Kidney glomerular epithelial cell (primary cell): ENCODE results near the gene IL17RB.

Source experiments
- DNase-seq: peaks from one replicate; lab custom pipeline; 2025; lab: John Stamatoyannopoulos, UW

Gene IL17RB

DNA sequence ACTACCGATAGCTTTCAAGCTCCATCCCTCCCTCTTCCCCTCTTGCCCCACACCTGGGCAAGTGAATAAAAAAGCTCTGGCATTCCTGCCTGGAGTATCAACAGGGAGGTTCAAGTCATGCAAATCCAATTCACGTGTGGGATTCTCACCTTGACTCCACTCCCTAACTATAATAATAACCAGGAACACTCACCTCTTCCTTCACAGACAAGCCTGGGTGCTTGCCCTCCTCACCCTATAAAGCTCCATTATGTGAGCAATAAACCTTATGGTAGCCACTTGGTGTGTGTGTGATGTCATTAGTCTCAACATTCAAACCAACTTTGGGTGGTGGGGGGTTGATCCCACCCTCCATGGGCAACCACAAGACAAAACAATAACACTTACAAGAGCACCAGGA, 16.8 kb upstream of the IL17RB start:
- DNase-seq: no peak

GRCh38 chr3:53830944-53831343, 15.4 kb upstream of the IL17RB start:
- DNase-seq: no peak

DNA sequence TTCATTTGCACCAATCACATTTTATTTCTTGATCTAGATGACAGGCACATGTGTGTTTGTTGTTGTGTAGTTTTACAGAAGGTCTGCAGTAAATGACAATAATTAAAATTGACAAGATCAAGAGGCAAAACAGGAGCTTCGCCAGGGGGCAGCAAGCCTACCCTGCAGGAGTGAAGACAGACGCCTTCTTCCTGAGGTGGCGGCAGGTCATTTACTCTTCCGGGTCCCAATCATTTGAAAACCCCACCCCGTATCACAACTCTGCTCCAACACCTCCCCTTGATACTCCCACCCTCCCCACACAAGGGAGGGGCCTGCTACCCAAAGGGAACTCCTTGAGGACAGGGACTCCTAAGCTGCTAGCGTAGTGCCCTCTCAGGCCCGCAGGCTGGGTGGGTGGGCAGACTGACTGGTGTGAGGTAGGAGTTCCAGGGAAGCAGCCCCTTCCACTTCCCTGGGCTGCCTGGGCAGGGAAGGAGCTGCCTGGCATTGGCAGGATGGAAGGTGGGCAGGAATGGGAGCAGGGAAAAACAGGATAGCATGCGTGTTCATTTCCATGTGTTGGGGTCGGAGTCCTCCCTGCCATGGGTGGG, 13.2 kb upstream of the IL17RB start:
- no peak for DNase-seq

- no peak for DNase-seq
Measured at GRCh38 chr3:53833700-53834099, 12.7 kb upstream of the IL17RB start.

- DNase-seq: no peak
Measured at GRCh38 chr3:53834429-53835095, 11.8 kb upstream of the IL17RB start.

DNA sequence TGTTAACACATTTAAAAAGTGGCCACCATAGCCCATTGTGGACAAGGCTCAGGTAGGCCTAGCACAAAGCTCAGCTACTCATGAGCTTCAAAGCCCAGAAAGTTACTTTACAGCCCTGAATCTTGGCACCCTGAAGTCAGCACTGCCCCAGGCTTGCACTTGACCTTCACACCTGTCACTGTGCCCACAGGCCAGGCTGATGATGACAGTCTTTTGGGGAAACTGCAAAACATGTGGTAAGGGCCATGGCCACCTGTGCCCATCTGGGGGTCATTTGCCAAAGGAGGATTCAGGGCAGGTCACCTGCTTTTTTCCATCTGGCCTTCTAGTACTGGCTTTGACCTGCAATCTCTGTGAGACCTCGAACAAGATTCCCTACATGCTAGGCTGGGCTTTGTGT, 11.1 kb upstream of the IL17RB start:
- DNase-seq: no peak

- no peak for DNase-seq
Measured at GRCh38 chr3:53836084-53836872, 10.1 kb upstream of the IL17RB start.

- DNase-seq: no peak
Measured at GRCh38 chr3:53837331-53837730, 9.0 kb upstream of the IL17RB start.

DNA sequence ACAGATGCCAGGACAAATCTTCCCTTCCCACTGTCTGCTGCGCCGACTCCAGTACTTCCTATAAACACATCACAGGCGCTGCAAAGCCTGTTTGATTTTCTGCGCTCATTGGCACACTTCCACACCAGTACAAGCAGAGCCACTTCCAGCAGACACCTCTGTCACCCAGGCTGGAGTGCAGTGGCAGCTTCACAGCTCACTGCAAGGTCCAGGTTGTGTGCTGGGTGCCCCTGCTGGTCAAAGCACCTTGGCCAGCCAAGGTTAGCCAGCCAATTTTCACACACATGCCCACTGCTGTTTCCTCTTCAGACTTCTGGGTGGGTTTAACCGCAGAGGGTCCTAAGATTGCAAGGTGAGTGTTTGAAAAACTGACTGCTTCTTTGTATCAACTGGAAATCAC, 5.1 kb upstream of the IL17RB start:
- no peak for DNase-seq

DNA sequence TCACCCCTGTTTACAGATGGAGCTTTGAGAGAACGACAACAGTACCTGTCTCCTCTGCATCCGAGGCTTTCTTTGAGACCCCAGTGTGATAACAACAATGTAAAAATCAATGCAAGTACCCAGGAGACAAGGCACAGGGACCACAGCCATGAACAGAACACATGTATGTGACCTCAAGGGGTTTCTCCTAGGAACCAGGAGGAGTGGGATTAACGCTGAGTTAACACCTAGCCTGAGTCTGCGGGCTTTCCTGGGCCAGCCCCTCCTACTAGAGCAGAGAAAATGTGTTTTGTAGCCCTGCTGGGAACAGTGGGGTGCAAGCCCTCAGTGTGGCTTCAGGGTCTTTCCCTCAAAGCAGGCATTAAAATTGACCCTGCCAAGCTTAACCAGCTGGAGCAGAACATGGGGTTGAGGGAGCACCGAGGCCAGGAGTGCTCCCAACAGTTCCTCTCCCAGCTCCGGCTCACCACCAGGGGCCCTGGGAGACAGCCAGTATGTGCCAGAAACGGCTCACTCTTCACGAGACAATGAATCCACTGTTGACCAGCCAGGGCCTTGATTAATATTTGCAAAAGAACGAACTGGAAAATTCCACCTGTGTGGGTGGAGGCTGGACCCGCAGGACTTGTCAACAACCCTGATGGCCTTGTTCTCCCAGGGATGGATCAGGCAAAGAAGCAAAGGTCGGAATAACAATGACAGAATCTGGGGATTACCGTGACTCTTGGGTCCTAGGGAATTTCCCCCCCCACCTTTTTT, 3.8 kb upstream of the IL17RB start:
- DNase-seq: peak; percentile 57

- no peak for DNase-seq
Measured at GRCh38 chr3:53843195-53844177, 2.9 kb upstream of the IL17RB start.

GRCh38 chr3:53844262-53845102, 1.9 kb upstream of the IL17RB start:
- DNase-seq: no peak

DNA sequence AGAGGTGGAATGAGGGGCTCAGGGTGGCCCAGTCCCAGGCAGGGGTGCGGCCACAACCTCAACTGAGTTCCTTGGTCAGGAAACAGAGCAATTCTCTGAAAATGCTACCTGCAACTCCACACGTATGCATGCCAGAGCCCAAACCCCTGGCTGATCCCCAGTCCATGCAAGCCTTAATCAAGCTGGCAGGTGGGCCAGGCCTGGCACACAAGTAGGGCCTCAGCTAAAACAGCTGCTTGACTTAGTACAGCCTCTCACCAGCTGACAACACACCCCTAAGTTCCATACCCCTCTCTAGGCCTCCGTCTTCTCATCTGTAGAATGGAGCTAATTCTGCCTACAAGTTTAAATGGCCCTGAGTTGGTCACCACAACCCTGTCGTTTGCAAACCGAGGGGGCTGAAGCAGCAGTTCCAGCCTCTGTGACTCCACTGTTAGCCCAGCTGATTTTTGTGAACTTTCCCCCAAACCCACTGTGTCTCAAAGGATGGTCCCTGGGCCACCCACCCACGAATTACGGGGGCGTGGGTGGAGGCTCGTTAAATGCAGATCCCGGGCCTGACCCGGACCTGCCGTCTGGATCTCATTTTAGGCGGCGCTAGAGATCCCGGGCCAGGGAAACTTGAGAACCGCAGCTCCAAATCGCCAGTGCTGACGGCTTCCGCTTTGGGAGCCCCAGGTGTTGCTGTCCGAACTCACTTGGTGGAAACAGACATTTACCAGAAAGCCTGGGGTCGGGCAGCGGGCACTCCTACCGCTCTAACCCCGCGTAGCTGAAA, 1.1 kb upstream of the IL17RB start:
- peak; percentile 19 for DNase-seq

DNA sequence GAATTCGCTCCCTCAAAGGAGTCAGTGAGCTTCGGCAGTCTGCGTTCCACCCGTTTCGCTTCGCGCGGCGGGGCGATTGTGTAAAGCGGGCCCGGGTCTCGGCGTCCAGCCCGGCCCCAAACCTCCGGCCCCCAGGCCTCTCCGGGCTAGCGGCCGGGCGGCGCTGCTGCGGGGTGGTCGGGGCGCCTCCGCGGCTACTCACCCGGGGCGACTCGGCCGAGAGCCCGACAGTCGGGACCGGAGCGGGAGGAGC, 561 bp upstream of the IL17RB start:
- DNase-seq: no peak

DNA sequence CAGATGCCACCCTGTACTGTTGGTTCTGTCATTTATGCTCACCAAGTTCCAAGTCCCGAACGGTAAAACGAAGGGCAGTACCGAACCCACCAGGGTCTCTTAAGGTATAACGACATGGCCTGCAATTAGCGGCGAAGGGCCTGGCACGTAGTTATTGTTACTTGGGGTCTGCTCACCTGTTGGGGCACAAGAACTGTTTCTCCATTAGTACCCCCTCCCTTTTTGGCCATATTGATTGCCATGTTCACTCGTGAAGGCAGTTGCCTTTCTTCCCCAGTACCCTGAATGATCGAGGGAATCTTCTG, 435 bp downstream of the IL17RB start:
- DNase-seq: no peak

- no peak for DNase-seq
Measured at GRCh38 chr3:53849916-53850315, 3.5 kb downstream of the IL17RB start.

DNA sequence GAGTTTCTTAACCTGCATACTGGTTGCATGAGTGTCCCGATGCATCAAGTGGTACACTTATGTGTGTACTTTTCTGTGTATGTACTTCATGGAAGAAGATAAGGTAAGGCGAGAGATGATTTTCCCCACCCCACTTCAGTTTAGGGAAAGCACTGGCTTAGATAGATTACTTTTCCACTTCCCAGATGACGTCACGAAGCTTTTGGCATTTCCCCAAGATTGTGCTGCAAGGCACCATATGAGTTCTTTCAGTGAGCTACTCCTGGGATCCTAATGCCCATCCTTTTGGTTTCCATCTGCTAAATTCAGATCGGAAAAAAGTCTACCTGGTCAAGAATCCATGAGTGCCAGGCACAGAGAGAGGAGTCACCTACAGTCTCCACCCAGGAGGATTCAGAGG, 4.5 kb downstream of the IL17RB start:
- DNase-seq: no peak

- DNase-seq: no peak
Measured at GRCh38 chr3:53856964-53857363, 10.6 kb downstream of the IL17RB start.

- no peak for DNase-seq
Measured at GRCh38 chr3:53858096-53858741, 11.9 kb downstream of the IL17RB start.

DNA sequence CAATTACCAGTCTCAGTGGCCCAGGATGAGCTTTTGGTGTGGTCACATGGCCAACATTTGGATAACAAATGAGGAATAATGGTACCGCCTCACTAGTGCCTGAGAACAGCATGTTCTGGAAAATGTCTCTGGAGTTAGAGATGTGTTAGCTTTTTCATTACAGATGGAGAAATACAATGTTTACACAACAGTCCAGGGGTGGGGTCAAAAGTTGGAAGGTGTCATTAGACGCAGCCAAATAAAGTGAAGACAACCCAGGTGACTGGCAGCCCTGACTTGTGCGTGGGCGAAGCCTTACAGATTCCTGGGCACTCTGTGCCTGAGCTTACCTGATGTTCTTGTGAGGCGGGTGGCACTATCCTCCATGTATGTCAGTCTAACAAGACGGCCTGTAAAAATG, 12.8 kb downstream of the IL17RB start:
- no peak for DNase-seq
